IMR-90 (cell line): Measurements from ENCODE around the gene DOCK10. TPM values are rescaled to one million over a fixed set of nuclear protein-coding genes. Genes with fewer than 3 reads are reported as not detected.

ENCODE experiments used
- ATAC-seq: fragments of 200-7000 bp; cut with Tn5 transposase; 2 replicates; pipeline ENCODE4 v1.9.1; 2020; ENCODE audit warnings: low read depth, mild to moderate bottlenecking, moderate library complexity
- BruUV-seq: library from RNA; stranded (reverse); fragments of 400-500 nt; replicated peaks from 2 replicates; lab custom pipeline; 2021; lab: Mats Ljungman, UMichigan
- CTCF ChIA-PET: fragments of 300-600 bp; formaldehyde crosslinking; extraction: SDS; loops from one replicate; lab custom pipeline; 2021; ENCODE audit warnings: antibody characterized with exemption; lab: Yijun Ruan, JAX
- POLR2A ChIA-PET: fragments of 300-600 bp; sonication (Branson Sonifier 250); formaldehyde crosslinking; loops from one replicate; lab custom pipeline; 2022; ENCODE audit warnings: antibody characterized with exemption; ENCODE audit not compliant: unreplicated experiment; lab: Charles Lee
- DNase-seq: peaks from one replicate; pipeline ENCODE4 v3.0.0; 2013
- H2AFZ ChIP-seq: replicated peaks from 2 replicates; pipeline ENCODE3; 2013; ENCODE audit warnings: low read length, mild to moderate bottlenecking; ENCODE audit not compliant: poor library complexity
- H2AK5ac ChIP-seq: 2 replicates; pipeline ENCODE4 v1.6.1; 2013; ENCODE audit warnings: low read depth, low read length, inconsistent platforms
- H2AK9ac ChIP-seq: replicated peaks from 2 replicates; pipeline ENCODE3; 2013; ENCODE audit warnings: mild to moderate bottlenecking, low read depth, low read length, moderate library complexity; ENCODE audit not compliant: poor library complexity
- H2BK120ac ChIP-seq: 2 replicates; pipeline ENCODE4 v1.6.1; 2013; ENCODE audit warnings: low read depth, low read length, inconsistent platforms
- H2BK15ac ChIP-seq: 3 replicates; pipeline ENCODE4 v1.6.1; 2013; ENCODE audit warnings: low read depth, low read length, inconsistent platforms
- H2BK20ac ChIP-seq: 2 replicates; pipeline ENCODE4 v1.6.1; 2013; ENCODE audit warnings: low read depth, mild to moderate bottlenecking, inconsistent platforms, low read length, moderate library complexity
- H2BK5ac ChIP-seq: 2 replicates; pipeline ENCODE4 v1.6.1; 2013; ENCODE audit warnings: mild to moderate bottlenecking, low read depth, low read length, inconsistent platforms; ENCODE audit not compliant: poor library complexity, severe bottlenecking
- H3K14ac ChIP-seq: replicated peaks from 2 replicates; pipeline ENCODE4 v1.6.1; 2013; ENCODE audit warnings: low read depth, low read length, inconsistent platforms
- H3K18ac ChIP-seq: 2 replicates; pipeline ENCODE4 v1.6.1; 2013; ENCODE audit warnings: low read depth, low read length, control low read depth
- H3K23ac ChIP-seq: 2 replicates; pipeline ENCODE4 v1.6.1; 2013; ENCODE audit warnings: low read depth, low read length, inconsistent platforms
- H3K27ac ChIP-seq: 2 replicates; pipeline ENCODE4 v1.5.1; 2013; ENCODE audit warnings: mild to moderate bottlenecking, control low read depth, low read length; ENCODE audit not compliant: insufficient read depth
- H3K27me3 ChIP-seq: 2 replicates; pipeline ENCODE4 v1.6.1; 2013; ENCODE audit warnings: low read length; ENCODE audit not compliant: control insufficient read depth, insufficient read depth
- H3K36me3 ChIP-seq: 2 replicates; pipeline ENCODE4 v1.6.1; 2013; ENCODE audit warnings: low read length, mixed read lengths; ENCODE audit not compliant: control insufficient read depth, insufficient read depth
- H3K4ac ChIP-seq: 2 replicates; pipeline ENCODE4 v1.6.1; 2013; ENCODE audit warnings: low read depth, low read length, inconsistent platforms
- H3K4me1 ChIP-seq: 2 replicates; pipeline ENCODE4 v1.6.1; 2013; ENCODE audit warnings: low read length, mixed read lengths; ENCODE audit not compliant: control insufficient read depth, insufficient read depth
- H3K4me2 ChIP-seq: 2 replicates; pipeline ENCODE4 v1.6.1; 2013; ENCODE audit warnings: low read depth, mild to moderate bottlenecking, control low read depth, low read length, moderate library complexity
- H3K4me3 ChIP-seq: 2 replicates; pipeline ENCODE4 v1.5.1; 2013; ENCODE audit warnings: low read depth, mild to moderate bottlenecking, control low read depth, low read length, moderate library complexity; ENCODE audit not compliant: insufficient read depth
- H3K56ac ChIP-seq: 2 replicates; pipeline ENCODE4 v1.6.1; 2013; ENCODE audit warnings: low read length, inconsistent platforms; ENCODE audit not compliant: insufficient read depth; ENCODE audit errors: extremely low read depth
- H3K79me1 ChIP-seq, 2 experiments: 2 replicates each; pipeline ENCODE4 v1.6.1; 2013; ENCODE audit warnings: low read length in 2 of 2, inconsistent platforms in 1 of 2, low read depth in 1 of 2
- H3K9ac ChIP-seq: 2 replicates; pipeline ENCODE4 v1.6.1; 2013; ENCODE audit warnings: low read depth, low read length, control low read depth
- H3K9me1 ChIP-seq: 2 replicates; pipeline ENCODE4 v1.6.1; 2013; ENCODE audit warnings: low read length, inconsistent platforms; ENCODE audit not compliant: insufficient read depth
- H3K9me3 ChIP-seq: 2 replicates; pipeline ENCODE4 v1.6.1; 2013; ENCODE audit warnings: low read length; ENCODE audit not compliant: control insufficient read depth, insufficient read depth
- H4K20me1 ChIP-seq: 2 replicates; pipeline ENCODE4 v1.6.1; 2013; ENCODE audit warnings: low read length, inconsistent platforms; ENCODE audit not compliant: insufficient read depth
- H4K5ac ChIP-seq: 2 replicates; pipeline ENCODE4 v1.6.1; 2013; ENCODE audit warnings: mild to moderate bottlenecking, low read depth, low read length, control low read depth
- H4K8ac ChIP-seq, 2 experiments: 2 replicates each; pipeline ENCODE4 v1.6.1; 2013; ENCODE audit warnings: low read depth in 2 of 2, low read length in 2 of 2, control low read depth in 1 of 2, inconsistent platforms in 1 of 2
- H4K91ac ChIP-seq: 2 replicates; pipeline ENCODE4 v1.6.1; 2013; ENCODE audit warnings: low read depth, low read length, inconsistent platforms; ENCODE audit not compliant: insufficient read depth
- CHD1 ChIP-seq: IDR thresholded peaks from 2 replicates; pipeline ENCODE4 v1.6.1; 2012; ENCODE audit warnings: low read depth, low read length, improper control_type of control experiment
- POLR2A ChIP-seq: IDR thresholded peaks from 2 replicates; pipeline ENCODE4 v1.6.1; 2012; ENCODE audit warnings: mild to moderate bottlenecking, low read depth, low read length
- RAD21 ChIP-seq: IDR thresholded peaks from 2 replicates; pipeline ENCODE4 v1.6.1; 2012; ENCODE audit warnings: low read length, improper control_type of control experiment
- WGBS, 2 experiments: methylation state at CpG; one replicate each; pipeline versions ENCODE4 v1.1.5 to v1.1.7; 2013; ENCODE audit warnings: missing lambda C conversion rate in 2 of 2; ENCODE audit not compliant: insufficient read length in 1 of 2; ENCODE audit errors: extremely low coverage in 2 of 2; 5-methylcytosine and 5-hydroxymethylcytosine counted together
- dilution Hi-C: fragments of 300-500 bp; cut with HindIII; formaldehyde crosslinking; loops from one replicate; pipeline ENCODE4 v1.14.3; 2018; ENCODE audit warnings: low sequenced_read_pairs; ENCODE audit not compliant: unreplicated experiment
- in situ Hi-C: fragments of 300-500 bp; cut with MboI; formaldehyde crosslinking; loops from 3 replicates; pipeline ENCODE4 v1.14.3; 2019; ENCODE audit warnings: low sequenced_read_pairs, inconsistent platforms, mixed read lengths
- intact Hi-C: fragments of 100-400 bp; cut with micrococcal nuclease; formaldehyde crosslinking; loops from 2 replicates; pipeline ENCODE4 v1.10.0; 2022
- polyA plus RNA-seq, 3 experiments: library from polyadenylated mRNA; depleted of rRNA; stranded (reverse); fragments of >200 nt; gene quantifications; 2 replicates each; pipeline ENCODE4 v1.2.3, GENCODE V29; 2012; ENCODE audit warnings: low replicate concordance in 1 of 3
- total RNA-seq: library from RNA; depleted of rRNA; stranded (reverse); fragments of >200 nt; gene quantifications from 2 replicates; pipeline ENCODE4 v1.2.3, GENCODE V29; 2012

The DOCK10 gene
- total and polyA plus RNA-seq, 2 of the 4 experiments (the other 2 are of a cell fraction), result 58.6 to 75.3 TPM

DNA sequence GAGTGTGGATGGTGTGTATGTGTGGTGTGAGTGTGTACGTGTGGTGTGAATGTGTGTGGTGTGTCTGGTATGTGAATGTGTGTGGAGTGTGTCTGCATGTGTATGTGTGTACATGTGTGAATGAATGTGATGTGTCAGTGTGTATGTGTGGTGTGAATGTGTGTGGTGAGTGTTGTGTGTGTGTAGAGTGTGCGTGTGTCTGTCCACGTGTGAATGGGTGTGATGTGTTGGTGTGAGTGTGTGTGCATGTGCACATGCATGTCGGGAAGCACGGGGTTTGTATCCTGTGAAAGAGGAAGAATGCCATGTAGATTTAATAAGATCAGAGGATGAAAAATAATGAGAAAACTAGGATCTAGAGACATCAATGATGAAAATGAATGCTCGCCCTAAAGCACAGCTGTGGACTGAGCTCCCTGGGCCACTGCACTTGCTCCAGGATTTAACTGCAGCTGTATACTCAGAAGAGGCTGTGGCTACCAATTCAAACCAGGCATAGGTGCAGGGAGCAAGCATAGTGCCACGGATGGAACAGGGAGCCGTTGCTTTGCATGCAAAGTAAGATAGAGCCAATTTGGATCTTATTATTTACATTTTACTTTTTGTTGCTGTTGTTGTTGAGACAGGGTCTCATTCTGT lies 122.7 kb downstream of the DOCK10 start:
- H3K4me3 ChIP-seq, result no peak overlapping the region
- peaks cover 18% of the 10 kb centered on the region for H3K9me1 ChIP-seq
- peak overlapping the region; percentile 22; the same call in 1 of the 2 replicates for H3K14ac ChIP-seq
- H2AFZ ChIP-seq, result peak overlapping the region; percentile 32
- H3K9ac ChIP-seq, result no peak overlapping the region
- no peak overlapping the region for H3K23ac ChIP-seq
- TF ChIP-seq POLR2A, result no peak
- no peak for TF ChIP-seq RAD21
- TF ChIP-seq CHD1, result no peak
- ChIA-PET CTCF (no interaction called here), POLR2A (no interaction called here)
- no peak overlapping the region for H3K18ac ChIP-seq
- in situ Hi-C loops, result no loop called here
- H2BK5ac ChIP-seq, result peak overlapping the region; percentile 95
- no TSS peak for BruUV-seq
- H2AK5ac ChIP-seq, result peak overlapping the region; percentile 90
- no peak overlapping the region for H4K91ac ChIP-seq
- no peak overlapping the region; the same call in 1 of the 2 replicates for H2BK20ac ChIP-seq
- peak overlapping the region; percentile 78 for H2AK9ac ChIP-seq
- no peaks in the 10 kb centered on the region for H3K27me3 ChIP-seq
- H4K20me1 ChIP-seq, result no peaks in the 10 kb centered on the region
- H4K8ac ChIP-seq, result no peak overlapping the region; a peak in 1 of 4 replicates
- no peak overlapping the region for H3K4me2 ChIP-seq
- H3K56ac ChIP-seq, result no peak overlapping the region
- H3K9me3 ChIP-seq, result no peaks in the 10 kb centered on the region
- dilution Hi-C loops, result no loop called here
- WGBS, 2 experiments, result 80 to 100% methylated on average over 1 of the region's 8 CpGs
- H3K27ac ChIP-seq, result no peak overlapping the region
- peaks cover 18 to 36% of the 10 kb centered on the region in 2 experiments for H3K79me1 ChIP-seq
- no peak overlapping the region; the same call in 2 of the 3 replicates for H2BK15ac ChIP-seq
- DNase-seq (no peak), ATAC-seq (no peak)
- no peak overlapping the region for H4K5ac ChIP-seq
- intact Hi-C loops, result no loop called here
- H3K36me3 ChIP-seq, result no peaks in the 10 kb centered on the region; the same call in 1 of the 2 replicates
- no peak overlapping the region for H2BK120ac ChIP-seq
- H3K4ac ChIP-seq, result peak overlapping the region; percentile 51
- H3K4me1 ChIP-seq, result peaks cover 8% of the 10 kb centered on the region
